H9 (cell line): ENCODE results near the gene EPOP. TPM values are rescaled to one million over a fixed set of nuclear protein-coding genes. Genes with fewer than 3 reads are reported as not detected.

Experiments used
- DNase-seq: peaks from one replicate; pipeline ENCODE4 v3.0.0-alpha.2; 2017
- H2AFZ ChIP-seq: one replicate; pipeline ENCODE4 v1.6.1; 2013; ENCODE audit warnings: mild to moderate bottlenecking, low read length, control low read depth, moderate library complexity
- H2AK5ac ChIP-seq: 2 replicates; pipeline ENCODE4 v1.6.1; 2013; ENCODE audit warnings: low read length, control low read depth, mixed read lengths; ENCODE audit not compliant: insufficient read length
- H2BK120ac ChIP-seq: one replicate; pipeline ENCODE4 v1.6.1; 2013; ENCODE audit warnings: low read depth, mild to moderate bottlenecking, low read length, control low read depth, inconsistent platforms; ENCODE audit not compliant: poor library complexity, severe bottlenecking
- H2BK12ac ChIP-seq: 2 replicates; pipeline ENCODE4 v1.6.1; 2013; ENCODE audit warnings: low read length, control low read depth, mixed read lengths, low read depth; ENCODE audit not compliant: insufficient read length
- H2BK15ac ChIP-seq: 2 replicates; pipeline ENCODE4 v1.6.1; 2013; ENCODE audit warnings: low read depth, low read length, control low read depth
- H2BK20ac ChIP-seq: one replicate; pipeline ENCODE4 v1.6.1; 2013; ENCODE audit warnings: low read depth, mild to moderate bottlenecking, low read length, control low read depth, inconsistent platforms; ENCODE audit not compliant: poor library complexity, severe bottlenecking
- H2BK5ac ChIP-seq: 2 replicates; pipeline ENCODE4 v1.6.1; 2013; ENCODE audit warnings: low read length, control low read depth, mixed read lengths; ENCODE audit not compliant: insufficient read length
- H3K14ac ChIP-seq: 2 replicates; pipeline ENCODE4 v1.6.1; 2013; ENCODE audit warnings: low read length, control low read depth; ENCODE audit not compliant: insufficient read depth
- H3K18ac ChIP-seq: 2 replicates; pipeline ENCODE4 v1.6.1; 2013; ENCODE audit warnings: low read depth, mild to moderate bottlenecking, mixed read lengths, low read length, control low read depth; ENCODE audit not compliant: insufficient read length
- H3K23ac ChIP-seq: 2 replicates; pipeline ENCODE4 v1.6.1; 2013; ENCODE audit warnings: low read length, control low read depth, mixed read lengths, low read depth; ENCODE audit not compliant: insufficient read length
- H3K23me2 ChIP-seq: 2 replicates; pipeline ENCODE4 v1.6.1; 2013; ENCODE audit warnings: low read depth, mild to moderate bottlenecking, mixed read lengths, low read length, control low read depth; ENCODE audit not compliant: insufficient read length, poor library complexity, severe bottlenecking
- H3K27ac ChIP-seq: 2 replicates; pipeline ENCODE4 v1.5.1; 2013; ENCODE audit warnings: low read length, control low read depth, mixed read lengths, low read depth; ENCODE audit not compliant: insufficient read length
- H3K27me3 ChIP-seq: 2 replicates; pipeline ENCODE4 v1.6.1; 2013; ENCODE audit warnings: low read length, control low read depth, inconsistent platforms; ENCODE audit not compliant: insufficient read depth
- H3K4ac ChIP-seq: 2 replicates; pipeline ENCODE4 v1.6.1; 2013; ENCODE audit warnings: low read depth, mild to moderate bottlenecking, control low read depth, inconsistent platforms, low read length, moderate library complexity
- H3K4me1 ChIP-seq: 2 replicates; pipeline ENCODE4 v1.6.1; 2013; ENCODE audit warnings: low read length, control low read depth, inconsistent platforms; ENCODE audit not compliant: insufficient read depth
- H3K4me2 ChIP-seq: 2 replicates; pipeline ENCODE4 v1.6.1; 2013; ENCODE audit warnings: low read length, control low read depth, mixed read lengths; ENCODE audit not compliant: insufficient read length, insufficient read depth
- H3K56ac ChIP-seq: 2 replicates; pipeline ENCODE4 v1.6.1; 2013; ENCODE audit warnings: low read depth, mild to moderate bottlenecking, mixed read lengths, low read length, control low read depth; ENCODE audit not compliant: insufficient read length
- H3K79me1 ChIP-seq: 2 replicates; pipeline ENCODE4 v1.6.1; 2013; ENCODE audit warnings: low read depth, mild to moderate bottlenecking, moderate library complexity, low read length, control low read depth, inconsistent platforms; ENCODE audit not compliant: insufficient read depth, poor library complexity, severe bottlenecking
- H3K79me2 ChIP-seq: 2 replicates; pipeline ENCODE4 v1.6.1; 2013; ENCODE audit warnings: low read length, control low read depth, inconsistent platforms; ENCODE audit not compliant: insufficient read depth
- H3K9ac ChIP-seq: 2 replicates; pipeline ENCODE4 v1.6.1; 2013; ENCODE audit warnings: low read length, control low read depth, mixed read lengths; ENCODE audit not compliant: insufficient read length; ENCODE audit errors: extremely low read depth
- H3K9me3 ChIP-seq: one replicate; pipeline ENCODE4 v1.6.1; 2013; ENCODE audit warnings: low read depth, low read length, inconsistent platforms; ENCODE audit not compliant: control insufficient read depth
- H3T11ph ChIP-seq: one replicate; pipeline ENCODE4 v1.6.1; 2013; ENCODE audit warnings: mild to moderate bottlenecking, low read length, control low read depth, inconsistent platforms
- H4K20me1 ChIP-seq: one replicate; pipeline ENCODE4 v1.6.1; 2013; ENCODE audit not compliant: control insufficient read depth, insufficient read length, insufficient read depth
- H4K5ac ChIP-seq: 2 replicates; pipeline ENCODE4 v1.6.1; 2013; ENCODE audit warnings: low read depth, mild to moderate bottlenecking, mixed read lengths, low read length, control low read depth; ENCODE audit not compliant: insufficient read length
- H4K8ac ChIP-seq: replicated peaks from 2 replicates; pipeline ENCODE4 v1.6.1; 2013; ENCODE audit warnings: low read length, control low read depth, mixed read lengths, low read depth; ENCODE audit not compliant: insufficient read length
- H4K91ac ChIP-seq: 2 replicates; pipeline ENCODE4 v1.6.1; 2013; ENCODE audit warnings: low read depth, mild to moderate bottlenecking, moderate library complexity, mixed read lengths, low read length, control low read depth; ENCODE audit not compliant: insufficient read length
- H3K27ac Mint-ChIP-seq, 3 experiments: 2 replicates in 2 of 3; 3 replicates in 1 of 3; pipeline ENCODE4 v1.8.0; 2020 to 2021; ENCODE audit warnings: mixed read lengths in 3 of 3, mild to moderate bottlenecking in 1 of 3, moderate library complexity in 1 of 3
- H3K27me3 Mint-ChIP-seq: 2 replicates; pipeline ENCODE4 v1.8.0; 2021; ENCODE audit warnings: low read depth, mild to moderate bottlenecking, moderate library complexity, mixed read lengths
- H3K36me3 Mint-ChIP-seq, 3 experiments: 2 replicates in 2 of 3; 3 replicates in 1 of 3; pipeline ENCODE4 v1.8.0; 2020 to 2021; ENCODE audit warnings: low read depth in 3 of 3, mixed read lengths in 3 of 3; ENCODE audit not compliant: insufficient read depth in 1 of 3
- H3K4me1 Mint-ChIP-seq, 2 experiments: 2 replicates each; pipeline ENCODE4 v1.8.0; 2020; ENCODE audit warnings: mixed read lengths in 2 of 2
- H3K4me3 Mint-ChIP-seq, 2 experiments: 2 replicates in 1 of 2; 3 replicates in 1 of 2; pipeline ENCODE4 v1.8.0; 2020 to 2021; ENCODE audit warnings: mild to moderate bottlenecking in 2 of 2, mixed read lengths in 2 of 2, moderate library complexity in 1 of 2
- H3K9me3 Mint-ChIP-seq, 2 experiments: 2 replicates in 1 of 2; 3 replicates in 1 of 2; pipeline ENCODE4 v1.8.0; 2020; ENCODE audit warnings: mild to moderate bottlenecking in 2 of 2, mixed read lengths in 2 of 2, moderate library complexity in 1 of 2
- WGBS: extraction: QIAGEN DNeasy Blood & Tissue Kit; methylation state at CpG from one replicate; pipeline ENCODE4 v1.1.7; 2013; ENCODE audit warnings: missing lambda C conversion rate, low lambda C conversion rate, mixed read lengths; ENCODE audit not compliant: insufficient read length; ENCODE audit errors: extremely low coverage; 5-methylcytosine and 5-hydroxymethylcytosine counted together
- total RNA-seq: library from RNA; stranded (reverse); gene quantifications from 2 replicates; pipeline ENCODE4 v1.2.1, GENCODE V29; 2021
- TF ChIP-seq, protein P1 (sequence below): fragments of 200-600 bp; sonication (generic); conservative IDR thresholded peaks from 3 replicates; pipeline ENCODE4 v1.8.0; 2021; ENCODE audit warnings: antibody characterized with exemption, mild to moderate bottlenecking

Gene EPOP
- total RNA-seq, 1 experiment from 2014 or later, result 5.9 TPM

DNA sequence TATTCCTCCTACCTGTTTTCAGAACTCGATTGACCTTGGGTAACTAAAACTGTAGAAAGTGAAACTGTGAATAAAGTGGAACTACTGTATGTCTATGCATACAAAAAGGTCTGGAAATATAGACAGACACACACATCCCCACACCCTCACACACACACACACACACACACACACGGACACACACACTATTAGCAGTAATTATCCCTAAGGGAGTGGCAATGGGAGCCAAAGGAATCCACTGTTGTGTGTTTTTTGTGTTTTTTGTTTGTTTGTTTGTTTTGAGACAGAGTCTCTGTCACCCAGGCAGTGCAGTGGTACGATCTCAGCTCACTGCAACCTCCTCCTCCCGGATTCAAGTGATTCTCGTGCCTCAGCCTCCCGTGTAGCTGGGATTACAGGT, 42.4 kb downstream of the EPOP start:
- Histone ChIP-seq H4K5ac (no peak overlapping the region), H4K8ac (no peak overlapping the region), H3K27ac (no peak overlapping the region), H2AFZ (no peak overlapping the region), H2AK5ac (no peak overlapping the region), H3K4ac (no peak overlapping the region), H3K27me3 (no peaks in the 10 kb centered on the region), H3K23ac (no peak overlapping the region), H3K79me1 (no peaks in the 10 kb centered on the region), H3K4me2 (no peak overlapping the region), H3K14ac (no peak overlapping the region), H4K91ac (no peak overlapping the region), H3T11ph (no peak overlapping the region), H3K79me2 (no peaks in the 10 kb centered on the region), H3K9me3 (no peaks in the 10 kb centered on the region), H3K23me2 (no peaks in the 10 kb centered on the region), H2BK120ac (no peak overlapping the region), H2BK15ac (no peak overlapping the region), H3K18ac (no peak overlapping the region), H2BK20ac (no peak overlapping the region), H3K4me1 (no peaks in the 10 kb centered on the region), H4K20me1 (no peaks in the 10 kb centered on the region), H3K9ac (no peak overlapping the region), H2BK12ac (no peak overlapping the region), H3K56ac (no peak overlapping the region), H2BK5ac (no peak overlapping the region)
- TF ChIP-seq, protein P1, sequence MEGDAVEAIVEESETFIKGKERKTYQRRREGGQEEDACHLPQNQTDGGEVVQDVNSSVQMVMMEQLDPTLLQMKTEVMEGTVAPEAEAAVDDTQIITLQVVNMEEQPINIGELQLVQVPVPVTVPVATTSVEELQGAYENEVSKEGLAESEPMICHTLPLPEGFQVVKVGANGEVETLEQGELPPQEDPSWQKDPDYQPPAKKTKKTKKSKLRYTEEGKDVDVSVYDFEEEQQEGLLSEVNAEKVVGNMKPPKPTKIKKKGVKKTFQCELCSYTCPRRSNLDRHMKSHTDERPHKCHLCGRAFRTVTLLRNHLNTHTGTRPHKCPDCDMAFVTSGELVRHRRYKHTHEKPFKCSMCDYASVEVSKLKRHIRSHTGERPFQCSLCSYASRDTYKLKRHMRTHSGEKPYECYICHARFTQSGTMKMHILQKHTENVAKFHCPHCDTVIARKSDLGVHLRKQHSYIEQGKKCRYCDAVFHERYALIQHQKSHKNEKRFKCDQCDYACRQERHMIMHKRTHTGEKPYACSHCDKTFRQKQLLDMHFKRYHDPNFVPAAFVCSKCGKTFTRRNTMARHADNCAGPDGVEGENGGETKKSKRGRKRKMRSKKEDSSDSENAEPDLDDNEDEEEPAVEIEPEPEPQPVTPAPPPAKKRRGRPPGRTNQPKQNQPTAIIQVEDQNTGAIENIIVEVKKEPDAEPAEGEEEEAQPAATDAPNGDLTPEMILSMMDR, result no peak
- Mint-ChIP-seq H3K36me3 (peaks cover 0 to 5% (median 3%) of the 10 kb centered on the region in 3 experiments; a peak in 5 of 7 replicates), H3K27me3 (no peaks in the 10 kb centered on the region; the same call in 1 of the 2 replicates), H3K4me3 (no peak overlapping the region), H3K9me3 (peaks cover 7% of the 10 kb centered on the region in 2 experiments), H3K27ac (no peak overlapping the region), H3K4me1 (peaks cover 10 to 14% of the 10 kb centered on the region in 2 experiments)
- DNase-seq, result peak; percentile 12
- no CpG with 5 or more reads among the region's 6 CpGs for WGBS
